NK-92 (cell line): ENCODE data around the gene CES2.
"Not testable (repeated sequence)": the region's sequence is repeated elsewhere in the genome, so short reads cannot be mapped to it uniquely, and the experiment has no call there.

Experiments
- DNase-seq: peaks from one replicate; lab custom pipeline; 2025; ENCODE audit not compliant: unreplicated experiment; lab: John Stamatoyannopoulos, UW

CES2 gene

DNA sequence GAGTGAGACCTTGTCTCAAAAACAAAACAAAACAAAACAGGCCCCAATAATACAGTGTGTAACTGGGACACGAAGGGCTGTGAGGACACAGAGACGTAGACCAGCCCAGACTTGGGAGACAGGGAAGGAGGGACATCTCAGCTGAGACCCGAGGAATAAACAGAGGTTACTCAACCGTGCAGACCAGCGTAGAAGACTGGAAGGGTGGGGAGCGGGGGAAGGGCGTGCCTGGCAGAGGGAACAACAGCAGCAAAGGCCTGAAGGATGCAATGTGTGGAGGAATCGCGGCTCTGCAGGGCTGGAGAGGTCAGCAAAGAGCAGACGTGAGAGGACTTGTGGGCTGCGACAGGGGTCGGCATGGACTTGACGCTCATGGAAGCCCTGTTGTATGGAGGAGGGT lies 41.4 kb downstream of the CES2 start:
- no peak for DNase-seq

DNA sequence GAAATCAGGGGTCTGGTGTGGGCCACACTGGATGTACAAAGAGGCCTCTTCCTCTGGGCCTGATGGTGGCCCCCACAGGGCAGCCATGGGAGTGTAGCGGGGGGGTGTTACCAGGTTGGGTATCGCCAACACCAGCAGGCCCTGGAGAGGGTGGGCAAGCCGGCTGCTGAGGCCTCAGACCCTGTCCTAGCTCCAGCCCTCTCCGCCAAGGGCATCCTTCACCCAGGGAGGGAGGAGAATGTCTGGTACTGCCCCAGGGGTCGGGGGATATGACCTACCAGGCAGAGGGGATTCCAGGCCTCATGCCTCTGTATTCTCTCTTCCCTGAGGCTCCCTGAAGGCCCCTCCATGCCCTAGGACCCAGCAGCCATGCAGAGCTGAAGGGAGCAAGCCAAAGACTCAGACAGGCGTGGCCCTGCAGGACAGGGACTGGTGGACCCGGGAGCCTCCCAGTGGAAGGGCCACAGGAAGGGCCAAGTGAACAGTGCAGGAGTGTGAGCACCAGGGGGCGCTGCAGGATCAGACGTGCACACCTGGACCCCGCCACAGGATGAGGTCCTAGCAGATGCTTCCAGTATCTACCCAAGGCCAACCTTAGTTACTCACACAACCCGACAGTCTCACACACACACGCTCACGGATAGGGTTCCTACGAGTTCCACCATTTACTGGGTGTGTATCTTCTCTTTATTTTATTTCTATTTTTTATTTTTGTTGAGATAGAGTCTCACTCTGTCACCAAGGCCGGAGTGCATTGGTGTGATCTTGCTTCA lies 42.2 kb downstream of the CES2 start:
- no peak for DNase-seq

DNA sequence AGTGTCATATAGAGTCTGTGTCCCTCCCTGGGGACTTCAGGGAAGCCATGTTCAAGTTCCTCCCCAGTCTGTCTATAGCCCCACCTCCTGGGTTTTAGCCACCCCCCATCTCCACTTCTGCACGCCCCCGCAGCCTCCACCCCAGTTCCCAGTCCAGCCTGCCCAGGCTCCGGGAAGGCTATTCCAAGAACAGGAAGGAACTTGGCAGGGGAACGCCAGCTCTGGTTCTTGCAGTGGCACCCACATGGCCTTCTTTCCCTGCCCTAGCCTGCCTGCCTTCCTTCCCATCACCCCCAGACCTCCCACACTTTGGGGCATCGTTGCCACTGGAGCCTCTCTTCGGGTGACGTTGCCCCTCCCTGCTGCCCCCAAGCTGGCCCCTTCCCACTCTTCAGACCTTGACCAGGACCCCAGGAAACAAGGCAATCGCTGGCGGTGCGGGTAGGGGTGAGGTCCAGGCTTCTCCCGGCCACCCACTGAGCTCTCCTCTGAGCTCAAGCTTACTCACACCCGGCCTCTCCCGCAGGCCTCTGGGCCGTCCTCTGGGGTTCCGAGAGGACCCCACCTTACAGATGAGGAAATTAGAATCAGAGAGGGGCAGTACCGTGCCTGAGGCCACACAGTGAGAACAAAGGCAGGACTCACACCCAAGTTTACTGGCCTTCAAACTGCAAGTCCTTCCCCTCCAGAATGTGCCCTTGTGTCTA lies 43.8 kb downstream of the CES2 start:
- no peak for DNase-seq

DNA sequence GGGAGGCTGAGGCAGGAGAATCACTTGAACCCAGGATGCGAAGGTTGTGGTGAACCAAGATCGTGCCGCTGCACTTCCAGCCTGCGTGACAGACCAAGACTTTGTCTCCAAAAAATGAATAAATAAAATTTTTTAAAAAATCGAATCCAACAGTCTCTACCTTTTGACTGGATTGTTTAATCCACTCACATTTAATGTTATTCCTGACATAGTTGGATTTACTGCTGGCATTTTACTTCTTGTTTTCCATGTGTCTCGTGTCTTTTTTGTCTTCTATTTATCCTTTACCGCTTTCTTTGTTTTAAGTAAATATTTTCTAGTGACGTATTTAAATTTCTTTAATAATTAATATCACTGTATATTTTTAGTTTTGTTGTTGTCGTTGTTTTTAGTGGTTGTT lies 47.7 kb downstream of the CES2 start:
- DNase-seq: no peak

DNA sequence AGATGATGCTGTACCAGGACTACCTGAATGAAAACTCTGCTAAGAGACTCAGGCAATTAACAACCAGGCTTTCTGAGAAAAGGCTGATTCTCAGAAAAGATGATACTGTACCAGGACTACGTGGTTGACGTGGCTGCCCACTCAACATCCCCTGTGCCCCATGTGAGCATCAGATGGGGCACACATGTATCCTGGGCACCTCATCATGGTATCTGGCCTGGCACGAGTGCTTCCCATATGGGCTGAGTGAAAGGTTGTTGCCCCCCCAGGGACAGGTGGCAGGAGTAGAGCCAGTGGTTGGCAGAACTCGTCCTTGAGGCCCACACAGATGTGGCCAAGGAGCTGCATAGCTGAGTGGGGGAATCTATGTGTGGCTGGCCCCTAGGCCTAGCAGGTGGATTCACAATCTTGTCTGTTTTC lies 49.6 kb downstream of the CES2 start:
- DNase-seq: no peak

DNA sequence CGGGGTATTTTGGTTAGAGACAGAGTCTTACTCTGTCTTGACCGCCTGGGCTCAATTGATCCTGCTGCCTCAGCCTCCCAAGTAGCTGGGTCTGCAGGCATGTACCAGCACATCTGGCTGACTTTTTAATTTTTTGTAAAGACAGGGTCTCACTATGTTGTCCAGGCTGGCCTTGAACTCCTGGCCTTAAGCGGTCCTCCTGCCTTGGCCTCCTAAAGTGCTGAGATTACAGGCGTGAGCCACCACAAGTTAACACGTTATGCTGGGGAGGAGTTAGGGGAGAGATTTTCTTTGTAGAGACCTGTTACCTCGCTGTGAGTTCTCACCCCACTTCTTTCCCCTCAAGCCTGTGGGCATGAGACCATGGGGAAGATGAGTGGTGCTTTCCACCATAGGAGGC lies 51.2 kb downstream of the CES2 start:
- no peak for DNase-seq

DNA sequence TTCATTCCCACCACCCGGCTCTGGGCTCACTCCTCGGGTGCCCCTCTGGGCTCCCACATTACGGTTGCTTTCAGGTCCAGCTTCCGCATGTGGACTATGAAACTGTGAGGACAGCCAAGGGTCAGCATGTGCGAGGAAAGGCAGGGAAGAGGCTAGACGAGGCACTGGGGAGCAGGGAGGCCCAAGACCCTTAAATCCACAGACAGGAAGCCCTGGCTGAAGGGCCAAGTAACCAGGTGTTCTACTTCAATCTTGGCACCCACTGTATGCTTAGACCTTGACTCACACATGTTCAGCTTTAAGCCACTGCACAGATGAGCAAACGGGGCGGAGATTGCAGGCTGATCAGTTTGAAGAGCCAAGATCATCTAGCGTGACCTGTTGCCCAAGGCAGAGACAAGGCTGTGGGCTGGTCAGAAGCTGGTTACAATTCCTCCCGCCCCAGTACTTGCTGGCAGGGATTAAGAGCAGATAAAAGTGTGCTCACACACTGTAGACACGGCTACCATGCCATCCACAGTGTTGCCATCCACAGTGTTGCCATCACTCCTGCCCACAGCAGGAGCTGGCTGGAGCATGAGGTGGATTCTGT lies 53.0 kb downstream of the CES2 start, which contains the start of gene CES4A:
Gene CES4A, plus strand, starts transcription at position 393 of the 592 bp plus-strand sequence. Its CDS starts 184 bp downstream, at position 577.
- DNase-seq: no peak

DNA sequence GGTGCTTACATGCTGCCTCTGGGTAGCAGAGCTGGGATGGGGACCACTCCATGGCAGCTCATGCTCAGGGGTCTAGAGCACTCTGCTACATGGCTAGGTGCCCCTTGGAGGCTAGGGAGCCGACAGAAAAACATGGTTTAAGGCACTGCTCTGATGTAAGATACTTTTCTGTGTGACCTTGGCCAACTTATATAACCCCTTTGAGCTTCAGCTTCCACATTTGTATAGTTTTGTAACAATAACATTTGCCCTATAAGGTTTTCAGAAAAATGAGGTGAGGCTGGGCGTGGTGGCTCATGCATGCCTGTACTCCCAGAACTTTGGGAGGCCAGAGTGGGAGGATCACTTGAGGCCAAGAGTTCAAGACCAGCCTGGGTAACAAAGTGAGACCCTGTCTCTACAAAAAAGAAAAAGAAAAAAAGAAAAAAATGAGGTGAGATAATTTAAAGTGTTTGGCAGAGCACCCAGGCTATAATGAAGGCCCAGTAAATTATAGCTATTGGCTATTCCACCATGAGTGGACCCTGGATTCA lies 56.3 kb downstream of the CES2 start:
- no peak for DNase-seq

DNA sequence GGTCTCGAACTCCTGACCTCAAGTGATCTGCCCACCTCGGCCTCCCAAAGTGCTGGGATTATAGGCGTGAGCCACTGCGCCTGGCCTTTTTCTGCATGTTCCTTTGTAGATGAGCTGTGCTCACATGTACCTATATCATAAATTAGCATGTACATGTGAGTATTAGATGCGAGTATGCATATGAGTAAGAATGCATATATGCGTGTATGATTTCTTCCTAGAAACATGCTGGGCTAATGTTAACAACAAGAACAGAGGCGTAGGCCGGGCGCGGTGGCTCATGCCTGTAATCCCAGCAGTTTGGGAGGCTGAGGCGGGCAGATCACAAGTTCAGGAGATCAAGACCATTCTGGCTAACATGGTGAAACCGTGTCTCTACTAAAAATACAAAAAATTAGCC lies 58.2 kb downstream of the CES2 start:
- not testable (repeated sequence) for DNase-seq
